Epithelial cell of esophagus (primary cell): ENCODE data around the gene ARID3A.

Experiments used
- DNase-seq: peaks from one replicate; pipeline ENCODE4 v3.0.0; 2010; ENCODE audit warnings: low read depth
- H3K4me3 ChIP-seq: 2 replicates; pipeline ENCODE4 v1.5.1; 2011; ENCODE audit warnings: mild to moderate bottlenecking, low read length, control low read depth
- TF ChIP-seq, protein P1 (sequence below): IDR thresholded peaks from 2 replicates; pipeline ENCODE4 v1.5.1; 2011; ENCODE audit warnings: low read depth, mild to moderate bottlenecking, low read length, control low read depth, inconsistent platforms; ENCODE audit not compliant: insufficient read depth; ENCODE audit errors: missing control alignments

The ARID3A gene

DNA sequence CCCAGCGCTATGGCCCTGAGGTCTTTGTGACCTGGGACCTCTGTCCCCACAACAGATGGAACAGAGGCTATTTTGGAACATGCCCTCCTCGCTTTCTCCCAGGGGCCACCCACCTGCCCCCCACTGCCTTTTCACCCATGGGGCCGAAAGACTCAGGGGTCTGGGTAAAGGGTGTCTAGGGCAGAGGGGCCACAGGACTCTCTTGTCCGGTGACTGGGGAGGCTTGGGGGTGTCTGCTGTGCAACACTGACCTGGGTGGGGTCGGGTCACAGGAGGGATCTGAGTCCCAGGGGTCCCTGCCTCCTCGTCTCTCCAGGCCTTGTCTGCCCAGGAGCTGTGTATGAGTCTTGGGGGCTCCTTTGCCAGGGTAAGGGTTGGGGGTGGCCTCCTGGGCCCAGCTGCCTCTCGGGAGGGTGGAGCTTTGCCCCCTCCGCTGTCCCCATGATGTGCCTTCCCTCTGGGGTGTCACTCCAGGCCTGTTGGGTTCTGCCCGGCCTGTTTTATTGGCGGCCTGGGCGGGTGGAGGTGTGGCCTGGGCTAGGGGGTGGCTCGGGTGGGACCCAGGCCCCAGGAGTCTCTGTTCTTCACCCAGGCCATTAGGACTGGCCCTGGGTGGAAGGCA is 2.1 kb downstream of the ARID3A start:
- H3K4me3 ChIP-seq = no peak overlapping the region
- TF ChIP-seq, protein P1, sequence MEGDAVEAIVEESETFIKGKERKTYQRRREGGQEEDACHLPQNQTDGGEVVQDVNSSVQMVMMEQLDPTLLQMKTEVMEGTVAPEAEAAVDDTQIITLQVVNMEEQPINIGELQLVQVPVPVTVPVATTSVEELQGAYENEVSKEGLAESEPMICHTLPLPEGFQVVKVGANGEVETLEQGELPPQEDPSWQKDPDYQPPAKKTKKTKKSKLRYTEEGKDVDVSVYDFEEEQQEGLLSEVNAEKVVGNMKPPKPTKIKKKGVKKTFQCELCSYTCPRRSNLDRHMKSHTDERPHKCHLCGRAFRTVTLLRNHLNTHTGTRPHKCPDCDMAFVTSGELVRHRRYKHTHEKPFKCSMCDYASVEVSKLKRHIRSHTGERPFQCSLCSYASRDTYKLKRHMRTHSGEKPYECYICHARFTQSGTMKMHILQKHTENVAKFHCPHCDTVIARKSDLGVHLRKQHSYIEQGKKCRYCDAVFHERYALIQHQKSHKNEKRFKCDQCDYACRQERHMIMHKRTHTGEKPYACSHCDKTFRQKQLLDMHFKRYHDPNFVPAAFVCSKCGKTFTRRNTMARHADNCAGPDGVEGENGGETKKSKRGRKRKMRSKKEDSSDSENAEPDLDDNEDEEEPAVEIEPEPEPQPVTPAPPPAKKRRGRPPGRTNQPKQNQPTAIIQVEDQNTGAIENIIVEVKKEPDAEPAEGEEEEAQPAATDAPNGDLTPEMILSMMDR = no peak
- no peak for DNase-seq

DNA sequence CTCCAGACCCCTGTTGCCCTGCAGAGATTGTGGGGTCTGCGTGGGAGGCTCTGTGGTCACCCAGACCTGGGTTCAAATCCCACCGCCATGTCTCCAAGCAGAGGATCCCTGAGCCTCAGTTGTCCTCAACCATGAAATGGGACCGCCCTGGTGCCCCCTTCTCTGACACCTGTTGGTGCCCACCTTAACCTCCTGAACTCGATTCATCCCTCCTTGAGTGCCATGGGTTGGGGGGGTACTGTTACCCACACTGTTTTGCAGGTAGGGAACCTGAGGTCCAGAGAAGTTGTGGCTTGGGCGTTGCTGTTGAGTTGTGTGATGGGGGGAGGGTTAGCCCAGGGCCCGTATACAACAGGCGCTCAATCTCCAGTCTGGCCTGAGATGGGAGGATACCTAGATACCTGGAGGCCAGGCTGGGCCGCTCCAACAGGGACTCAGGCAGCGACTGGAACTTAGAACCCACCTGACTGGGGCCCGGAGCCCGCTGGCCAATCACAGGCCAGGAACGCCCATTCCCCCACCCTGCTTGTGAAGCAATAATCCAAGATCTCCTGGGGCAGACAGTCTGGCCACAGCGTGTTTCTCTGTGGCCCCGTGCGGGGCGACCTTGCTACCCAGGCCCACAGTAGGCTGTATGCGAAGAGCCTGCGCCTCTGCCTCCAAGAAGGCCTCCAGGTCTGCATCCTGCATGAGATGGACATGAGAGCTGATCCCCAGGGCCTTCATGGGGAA is 2.8 kb downstream of the ARID3A start:
- no peak for DNase-seq
- H3K4me3 ChIP-seq = no peak overlapping the region
- TF ChIP-seq, protein P1 = no peak

DNA sequence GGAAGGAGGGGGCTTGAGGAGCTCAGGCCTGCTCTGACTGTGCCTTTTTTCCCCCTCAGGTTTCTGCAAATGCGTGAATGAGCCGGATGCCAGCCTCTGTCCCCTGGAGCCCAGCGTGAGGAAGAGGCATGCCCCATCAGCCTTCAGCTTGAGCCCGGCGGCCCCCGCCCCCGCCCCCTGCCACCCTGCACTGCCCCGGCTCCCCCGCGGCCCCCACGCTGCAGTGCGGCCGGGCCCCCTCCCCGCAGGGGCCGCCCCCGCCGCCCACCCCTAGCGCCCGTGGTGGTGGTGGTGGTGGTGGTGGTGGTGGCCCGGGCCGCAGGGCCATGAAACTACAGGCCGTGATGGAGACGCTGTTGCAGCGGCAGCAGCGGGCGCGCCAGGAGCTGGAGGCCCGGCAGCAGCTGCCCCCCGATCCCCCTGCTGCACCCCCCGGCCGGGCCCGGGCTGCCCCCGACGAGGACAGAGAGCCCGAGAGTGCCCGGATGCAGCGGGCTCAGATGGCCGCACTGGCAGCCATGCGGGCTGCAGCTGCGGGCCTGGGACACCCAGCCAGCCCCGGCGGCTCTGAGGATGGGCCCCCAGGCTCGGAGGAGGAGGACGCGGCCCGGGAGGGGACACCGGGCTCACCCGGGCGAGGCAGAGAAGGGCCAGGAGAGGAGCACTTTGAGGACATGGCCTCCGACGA is 3.5 kb downstream of the ARID3A start:
- no peak overlapping the region for H3K4me3 ChIP-seq
- no peak for DNase-seq
- TF ChIP-seq, protein P1 = no peak

DNA sequence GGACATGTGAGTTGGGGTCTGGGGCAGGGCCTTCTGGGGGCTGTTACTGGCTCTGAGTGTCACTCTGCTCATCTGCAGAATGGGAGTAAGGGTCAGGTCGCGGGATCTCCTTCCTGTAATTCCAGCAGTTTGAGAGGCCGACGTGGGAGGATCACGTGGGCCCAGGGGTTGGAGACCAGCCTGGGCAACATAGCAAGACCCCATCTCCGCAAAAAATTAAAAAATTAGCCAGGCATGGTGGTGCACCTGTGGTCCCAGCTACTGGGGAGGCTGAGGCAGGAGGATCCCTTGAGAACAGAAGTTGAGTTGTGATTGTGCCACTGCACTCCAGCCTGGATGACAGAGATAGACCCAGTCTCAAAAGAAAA is 4.0 kb downstream of the ARID3A start:
- TF ChIP-seq, protein P1 = no peak
- no peak for DNase-seq
- no peak overlapping the region for H3K4me3 ChIP-seq

DNA sequence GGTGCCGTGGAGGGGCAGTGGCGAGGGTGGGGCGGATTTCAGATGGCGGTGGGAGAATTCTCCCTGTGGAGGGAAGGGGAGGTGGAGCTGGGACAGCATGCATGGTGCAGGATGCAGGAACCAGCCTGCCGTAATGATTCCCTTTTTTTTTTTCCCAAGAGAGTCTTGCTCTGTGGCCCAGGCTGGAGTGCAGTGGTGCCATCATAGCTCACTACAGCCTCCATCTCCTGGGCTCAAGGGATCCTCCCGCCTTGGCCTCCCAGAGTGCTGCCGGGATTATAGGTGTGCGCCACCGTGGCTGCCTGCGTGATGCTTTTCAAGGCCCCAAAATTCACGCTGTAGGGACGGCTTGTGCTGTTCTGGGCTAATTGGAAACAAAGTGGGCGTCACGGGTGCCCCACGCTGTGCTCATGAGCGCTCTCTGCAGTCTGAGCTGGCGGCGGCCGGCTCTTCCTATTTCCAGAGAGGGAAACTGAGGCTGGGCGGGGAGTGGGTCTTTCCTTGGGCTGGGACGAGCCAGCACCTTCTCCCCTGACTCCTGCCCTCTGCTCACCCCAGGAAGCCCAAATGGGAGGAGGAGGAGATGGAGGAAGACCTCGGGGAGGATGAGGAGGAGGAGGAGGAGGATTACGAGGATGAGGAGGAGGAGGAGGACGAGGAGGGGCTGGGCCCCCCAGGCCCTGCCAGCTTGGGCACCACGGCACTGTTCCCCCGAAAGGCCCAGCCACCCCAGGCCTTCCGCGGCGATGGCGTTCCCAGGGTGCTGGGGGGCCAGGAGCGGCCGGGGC is 6.2 kb downstream of the ARID3A start:
- no peak overlapping the region for H3K4me3 ChIP-seq
- DNase-seq = no peak

DNA sequence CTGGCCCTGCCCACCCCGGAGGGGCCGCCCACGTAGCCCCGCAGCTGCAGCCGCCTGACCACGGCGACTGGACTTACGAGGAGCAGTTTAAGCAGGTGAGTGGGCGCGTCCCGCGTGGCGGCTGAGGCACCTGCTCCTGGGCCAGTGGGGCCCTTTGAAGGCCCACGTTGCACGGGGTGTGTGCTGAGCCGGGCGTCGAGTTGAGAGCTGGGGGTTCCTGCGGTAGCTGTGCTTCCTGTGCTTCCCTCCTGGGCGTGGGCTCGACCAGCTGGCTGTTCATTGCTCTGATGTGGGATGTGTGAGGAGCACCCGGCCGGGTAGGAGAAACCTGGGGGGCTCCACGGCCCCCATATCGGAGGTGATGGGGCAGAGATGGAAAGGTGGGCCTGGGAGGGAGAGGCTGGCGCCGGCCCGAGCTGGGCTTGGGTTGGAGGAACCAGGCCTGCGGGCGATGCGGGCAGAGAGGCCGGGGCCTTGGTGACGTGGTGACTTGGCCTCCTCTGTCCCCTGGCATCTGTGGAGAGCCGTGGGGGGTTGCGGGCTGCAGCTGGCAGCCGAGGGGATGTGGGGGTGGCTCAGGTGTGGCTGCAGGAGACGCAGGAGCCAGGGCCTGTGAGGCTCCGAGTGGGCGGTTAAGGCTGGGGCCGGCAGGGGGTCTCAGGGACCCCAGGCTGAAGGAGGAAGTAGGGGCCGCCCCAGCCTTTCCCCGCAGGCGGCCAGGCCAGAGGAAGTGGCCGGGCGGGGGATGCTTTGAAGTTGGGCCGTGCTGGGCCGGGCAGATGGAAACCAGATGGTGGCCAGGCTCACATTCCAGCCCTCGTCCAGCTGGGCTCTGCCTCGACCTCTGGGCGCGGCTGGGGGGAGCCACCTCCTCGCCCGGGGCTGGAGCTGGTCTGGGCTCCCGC is 7.1 kb downstream of the ARID3A start:
- peak; percentile 48 for DNase-seq
- H3K4me3 ChIP-seq = no peak overlapping the region
- TF ChIP-seq, protein P1 = no peak

More for the DNA sequence above, 6.2 kb downstream of the ARID3A start:
- TF ChIP-seq, protein P1 = no peak
